GM23338 (cell line): ENCODE results near the gene TBC1D7. TPM values are rescaled to one million over a fixed set of nuclear protein-coding genes. Genes with fewer than 3 reads are reported as not detected.

ENCODE experiments used
- ATAC-seq: fragments of 200-7000 bp; cut with Tn5 transposase; 3 replicates; pipeline ENCODE4 v1.9.1; 2020
- DNase-seq: peaks from one replicate; pipeline ENCODE4 v3.0.0-alpha.2; 2015; ENCODE audit warnings: low spot score
- H2AFZ ChIP-seq: fragments of 200-600 bp; sonication (generic); 2 replicates; pipeline ENCODE4 v1.8.0; 2016; ENCODE audit warnings: antibody characterized with exemption, mild to moderate bottlenecking, moderate library complexity
- H3F3A ChIP-seq: fragments of 200-600 bp; sonication (generic); replicated peaks from 2 replicates; pipeline ENCODE4 v1.8.0; 2017; ENCODE audit warnings: antibody characterized with exemption, mixed run types, low read depth
- H3K27ac ChIP-seq: fragments of 200-600 bp; sonication (generic); 2 replicates; pipeline ENCODE4 v1.6.1; 2016; ENCODE audit warnings: low read depth
- H3K27me3 ChIP-seq: fragments of 200-600 bp; sonication (generic); 2 replicates; pipeline ENCODE4 v1.8.0; 2016; ENCODE audit warnings: mild to moderate bottlenecking, mixed run types, moderate library complexity; ENCODE audit not compliant: insufficient read depth
- H3K36me3 ChIP-seq: fragments of 200-600 bp; sonication (generic); 2 replicates; pipeline ENCODE4 v1.8.0; 2016; ENCODE audit warnings: mild to moderate bottlenecking; ENCODE audit not compliant: insufficient read depth
- H3K4me1 ChIP-seq: fragments of 200-600 bp; sonication (generic); 2 replicates; pipeline ENCODE4 v1.8.0; 2016; ENCODE audit warnings: mild to moderate bottlenecking, moderate library complexity; ENCODE audit not compliant: insufficient read depth
- H3K4me2 ChIP-seq: fragments of 200-600 bp; sonication (generic); 2 replicates; pipeline ENCODE4 v1.7.1; 2017; ENCODE audit warnings: mixed run types
- H3K4me3 ChIP-seq: fragments of 200-600 bp; sonication (generic); 2 replicates; pipeline ENCODE4 v1.6.1; 2016; ENCODE audit warnings: mixed run types
- H3K79me2 ChIP-seq: fragments of 200-600 bp; sonication (generic); replicated peaks from 2 replicates; pipeline ENCODE4 v1.8.0; 2017; ENCODE audit warnings: mild to moderate bottlenecking; ENCODE audit not compliant: insufficient read depth
- H3K9me2 ChIP-seq: fragments of 200-600 bp; sonication (generic); 2 replicates; pipeline ENCODE4 v1.8.0; 2017; ENCODE audit not compliant: insufficient read depth
- H4K20me1 ChIP-seq: fragments of 200-600 bp; sonication (generic); replicated peaks from 2 replicates; pipeline ENCODE4 v1.8.0; 2017; ENCODE audit warnings: mild to moderate bottlenecking; ENCODE audit not compliant: insufficient read depth
- H3K27ac Mint-ChIP-seq: 2 replicates; pipeline ENCODE4 v1.8.0; 2020; ENCODE audit warnings: inconsistent platforms, mild to moderate bottlenecking, moderate library complexity, mixed read lengths
- H3K27me3 Mint-ChIP-seq: 3 replicates; pipeline ENCODE4 v1.8.0; 2022; ENCODE audit warnings: low read depth, mild to moderate bottlenecking, moderate library complexity, mixed read lengths, inconsistent platforms; ENCODE audit not compliant: insufficient read depth, poor library complexity
- H3K36me3 Mint-ChIP-seq: 3 replicates; pipeline ENCODE4 v1.8.0; 2021; ENCODE audit warnings: low read depth, mild to moderate bottlenecking, inconsistent platforms, moderate library complexity, mixed read lengths
- H3K4me1 Mint-ChIP-seq: 3 replicates; pipeline ENCODE4 v1.8.0; 2020; ENCODE audit warnings: mild to moderate bottlenecking, inconsistent platforms, mixed read lengths
- H3K4me3 Mint-ChIP-seq: 3 replicates; pipeline ENCODE4 v1.8.0; 2021; ENCODE audit warnings: moderate library complexity, mild to moderate bottlenecking, inconsistent platforms, mixed read lengths
- H3K9me3 Mint-ChIP-seq: 3 replicates; pipeline ENCODE4 v1.8.0; 2020; ENCODE audit warnings: moderate library complexity, mild to moderate bottlenecking, inconsistent platforms, mixed read lengths
- EZH2phosphoT487 ChIP-seq: fragments of 200-600 bp; sonication (generic); IDR thresholded peaks from one replicate; pipeline ENCODE4 v1.8.1; 2018; ENCODE audit warnings: antibody characterized with exemption; ENCODE audit not compliant: unreplicated experiment
- NANOG ChIP-seq: IDR thresholded peaks from 2 replicates; pipeline ENCODE4 v1.6.1; 2016; ENCODE audit warnings: antibody characterized with exemption, borderline replicate concordance
- STAT1 ChIP-seq: IDR thresholded peaks from one replicate; pipeline ENCODE4 v1.6.1; 2016; ENCODE audit warnings: antibody characterized with exemption; ENCODE audit not compliant: unreplicated experiment
- ZNF114 ChIP-seq: fragments of 250-450 bp; sonication (Bioruptor Pico); IDR thresholded peaks from 2 replicates; pipeline ENCODE4 v1.5.0; 2020; ENCODE audit warnings: mild to moderate bottlenecking, moderate library complexity
- ZNF331 ChIP-seq: fragments of 250-450 bp; sonication (Bioruptor Pico); IDR thresholded peaks from 2 replicates; pipeline ENCODE4 v1.5.0; 2020; ENCODE audit warnings: low read depth, mild to moderate bottlenecking, moderate library complexity
- polyA plus RNA-seq: library from polyadenylated mRNA; unstranded; fragments of >200 nt; fragmentation: Nextera tagmentation; extraction: Ambion mirVana; gene quantifications from 2 replicates; pipeline ENCODE4 v1.2.1, GENCODE V29; 2016
- total RNA-seq: library from RNA; depleted of rRNA; stranded (reverse); fragments of >200 nt; shearing (Covaris generic); gene quantifications from 2 replicates; pipeline ENCODE4 v1.2.3, GENCODE V29; 2014
- TF ChIP-seq, protein P1 (sequence below): IDR thresholded peaks from 2 replicates; pipeline ENCODE4 v1.6.1; 2016; ENCODE audit warnings: antibody characterized with exemption
- TF ChIP-seq, protein P2 (sequence below): IDR thresholded peaks from one replicate; pipeline ENCODE4 v1.6.1; 2018; ENCODE audit warnings: antibody characterized with exemption; ENCODE audit not compliant: unreplicated experiment

TBC1D7 gene
- total and polyA plus RNA-seq, 2 experiments from 2014 or later: 62.0 to 70.4 TPM

DNA sequence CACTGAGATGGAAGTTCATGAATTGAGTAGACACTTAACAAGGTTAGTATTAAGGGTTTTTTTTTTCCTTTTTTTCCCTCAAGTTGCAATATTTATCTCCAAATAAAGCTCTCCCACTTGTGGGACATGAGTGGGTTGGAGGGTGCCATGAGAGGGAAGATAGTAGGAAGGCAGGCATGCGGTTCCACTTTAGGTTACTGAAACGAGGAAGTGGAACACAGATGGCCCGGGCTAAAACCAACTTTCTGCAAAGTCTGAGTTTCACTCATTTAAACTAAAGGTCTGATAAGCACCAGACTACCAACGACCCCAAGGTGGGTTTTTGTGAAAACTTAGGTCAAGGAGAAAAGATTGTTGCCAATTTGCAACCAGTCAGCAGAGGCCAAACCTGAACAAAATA is 42.2 kb downstream of the TBC1D7 start:
- peaks cover 63% of the 10 kb centered on the region for H3K36me3 Mint-ChIP-seq
- H3K36me3 ChIP-seq: peaks cover 3% of the 10 kb centered on the region; the same call in 1 of the 2 replicates

DNA sequence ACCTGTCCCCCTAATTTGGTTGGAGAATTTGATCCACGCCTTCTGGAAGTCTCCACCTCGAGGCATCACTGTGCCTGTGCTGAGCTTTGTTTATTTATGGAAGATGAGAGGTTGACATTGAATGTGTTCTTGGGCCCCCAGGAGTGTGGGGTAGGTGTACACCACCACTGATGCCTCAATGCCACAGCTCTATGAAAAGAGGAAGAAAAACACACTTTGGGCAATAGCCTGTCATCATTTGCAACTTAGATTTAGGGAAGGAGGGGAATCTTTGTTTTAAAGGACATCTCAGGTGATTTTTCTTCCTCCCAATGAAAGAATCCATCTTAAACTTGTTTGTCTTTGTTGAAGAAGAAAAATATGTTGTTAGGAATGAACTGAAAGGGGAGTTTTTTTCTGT is 42.6 kb downstream of the TBC1D7 start:
- Histone ChIP-seq H3K27me3 (no peaks in the 10 kb centered on the region), H3K9me2 (no peaks in the 10 kb centered on the region), H3K27ac (no peak overlapping the region), H3K4me3 (no peak overlapping the region), H3K79me2 (no peaks in the 10 kb centered on the region), H3K4me2 (no peak overlapping the region), H2AFZ (no peak overlapping the region), H3K36me3 (peaks cover 3% of the 10 kb centered on the region; the same call in 1 of the 2 replicates), H4K20me1 (no peaks in the 10 kb centered on the region), H3K4me1 (0 out of 2 replicates have a peak, but pooled peaks cover 5% of the 10 kb centered on the region), H3F3A (no peaks in the 10 kb centered on the region)
- H3K4me1 Mint-ChIP-seq: peaks cover 11% of the 10 kb centered on the region
- H3K4me3 Mint-ChIP-seq: no peak overlapping the region
- DNase-seq (no peak), ATAC-seq (no peak)
- peaks cover 59% of the 10 kb centered on the region for H3K36me3 Mint-ChIP-seq
- peaks cover 30% of the 10 kb centered on the region for H3K9me3 Mint-ChIP-seq
- no peak overlapping the region for H3K27ac Mint-ChIP-seq
- TF ChIP-seq, protein P1, sequence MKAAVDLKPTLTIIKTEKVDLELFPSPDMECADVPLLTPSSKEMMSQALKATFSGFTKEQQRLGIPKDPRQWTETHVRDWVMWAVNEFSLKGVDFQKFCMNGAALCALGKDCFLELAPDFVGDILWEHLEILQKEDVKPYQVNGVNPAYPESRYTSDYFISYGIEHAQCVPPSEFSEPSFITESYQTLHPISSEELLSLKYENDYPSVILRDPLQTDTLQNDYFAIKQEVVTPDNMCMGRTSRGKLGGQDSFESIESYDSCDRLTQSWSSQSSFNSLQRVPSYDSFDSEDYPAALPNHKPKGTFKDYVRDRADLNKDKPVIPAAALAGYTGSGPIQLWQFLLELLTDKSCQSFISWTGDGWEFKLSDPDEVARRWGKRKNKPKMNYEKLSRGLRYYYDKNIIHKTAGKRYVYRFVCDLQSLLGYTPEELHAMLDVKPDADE: no peak
- TF ChIP-seq EZH2phosphoT487: no peak
- no peak for TF ChIP-seq ZNF331 (CRISPR knock-in tag)
- peaks cover 17% of the 10 kb centered on the region for H3K27me3 Mint-ChIP-seq

More for the DNA sequence above, 42.2 kb downstream of the TBC1D7 start:
- Mint-ChIP-seq H3K4me1 (peaks cover 11% of the 10 kb centered on the region), H3K27me3 (peaks cover 18% of the 10 kb centered on the region), H3K4me3 (no peak overlapping the region), H3K9me3 (peaks cover 30% of the 10 kb centered on the region), H3K27ac (no peak overlapping the region)
- ATAC-seq (no peak), DNase-seq (no peak)
- no peaks in the 10 kb centered on the region for H3F3A ChIP-seq
- H3K27me3 ChIP-seq: no peaks in the 10 kb centered on the region
- TF ChIP-seq STAT1 (no peak), NANOG (no peak), ZNF114 (CRISPR knock-in tag) (no peak), ZNF331 (CRISPR knock-in tag) (no peak)
- TF ChIP-seq, protein P2, sequence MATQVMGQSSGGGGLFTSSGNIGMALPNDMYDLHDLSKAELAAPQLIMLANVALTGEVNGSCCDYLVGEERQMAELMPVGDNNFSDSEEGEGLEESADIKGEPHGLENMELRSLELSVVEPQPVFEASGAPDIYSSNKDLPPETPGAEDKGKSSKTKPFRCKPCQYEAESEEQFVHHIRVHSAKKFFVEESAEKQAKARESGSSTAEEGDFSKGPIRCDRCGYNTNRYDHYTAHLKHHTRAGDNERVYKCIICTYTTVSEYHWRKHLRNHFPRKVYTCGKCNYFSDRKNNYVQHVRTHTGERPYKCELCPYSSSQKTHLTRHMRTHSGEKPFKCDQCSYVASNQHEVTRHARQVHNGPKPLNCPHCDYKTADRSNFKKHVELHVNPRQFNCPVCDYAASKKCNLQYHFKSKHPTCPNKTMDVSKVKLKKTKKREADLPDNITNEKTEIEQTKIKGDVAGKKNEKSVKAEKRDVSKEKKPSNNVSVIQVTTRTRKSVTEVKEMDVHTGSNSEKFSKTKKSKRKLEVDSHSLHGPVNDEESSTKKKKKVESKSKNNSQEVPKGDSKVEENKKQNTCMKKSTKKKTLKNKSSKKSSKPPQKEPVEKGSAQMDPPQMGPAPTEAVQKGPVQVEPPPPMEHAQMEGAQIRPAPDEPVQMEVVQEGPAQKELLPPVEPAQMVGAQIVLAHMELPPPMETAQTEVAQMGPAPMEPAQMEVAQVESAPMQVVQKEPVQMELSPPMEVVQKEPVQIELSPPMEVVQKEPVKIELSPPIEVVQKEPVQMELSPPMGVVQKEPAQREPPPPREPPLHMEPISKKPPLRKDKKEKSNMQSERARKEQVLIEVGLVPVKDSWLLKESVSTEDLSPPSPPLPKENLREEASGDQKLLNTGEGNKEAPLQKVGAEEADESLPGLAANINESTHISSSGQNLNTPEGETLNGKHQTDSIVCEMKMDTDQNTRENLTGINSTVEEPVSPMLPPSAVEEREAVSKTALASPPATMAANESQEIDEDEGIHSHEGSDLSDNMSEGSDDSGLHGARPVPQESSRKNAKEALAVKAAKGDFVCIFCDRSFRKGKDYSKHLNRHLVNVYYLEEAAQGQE: no peak
- no peaks in the 10 kb centered on the region for H3K9me2 ChIP-seq
- H3K4me2 ChIP-seq: no peak overlapping the region
- H3K4me3 ChIP-seq: no peak overlapping the region
- no peak overlapping the region for H3K27ac ChIP-seq
- H4K20me1 ChIP-seq: no peaks in the 10 kb centered on the region
- no peaks in the 10 kb centered on the region for H3K79me2 ChIP-seq
- H3K4me1 ChIP-seq: 0 out of 2 replicates have a peak, but pooled peaks cover 5% of the 10 kb centered on the region
- no peak overlapping the region for H2AFZ ChIP-seq
